Ectodermal cell (in vitro differentiated cells): Measurements from ENCODE around the gene SIRT7.
A peak's percentile ranks its signal among the peaks of the same experiment; 100 is the strongest.

ENCODE experiments used
- H3K27ac ChIP-seq: 2 replicates; pipeline ENCODE4 v1.7.0; 2013; ENCODE audit warnings: mild to moderate bottlenecking, low read depth, low read length; ENCODE audit not compliant: insufficient read depth, poor library complexity, severe bottlenecking
- H3K27me3 ChIP-seq: 2 replicates; pipeline ENCODE4 v1.7.0; 2013; ENCODE audit warnings: mild to moderate bottlenecking, low read length; ENCODE audit not compliant: insufficient read depth, control insufficient read depth, poor library complexity, severe bottlenecking
- H3K36me3 ChIP-seq: one replicate; pipeline ENCODE4 v1.7.0; 2013; ENCODE audit warnings: low read length; ENCODE audit not compliant: control insufficient read depth, insufficient read depth
- H3K4me1 ChIP-seq: one replicate; pipeline ENCODE4 v1.7.0; 2013; ENCODE audit warnings: low read length; ENCODE audit not compliant: control insufficient read depth, insufficient read depth
- H3K4me3 ChIP-seq: 2 replicates; pipeline ENCODE4 v1.7.0; 2013; ENCODE audit warnings: low read depth, low read length, control low read depth; ENCODE audit not compliant: insufficient read depth
- H3K9me3 ChIP-seq: 2 replicates; pipeline ENCODE4 v1.7.0; 2013; ENCODE audit warnings: mild to moderate bottlenecking, low read length, moderate library complexity; ENCODE audit not compliant: control insufficient read depth
- WGBS, 2 experiments: methylation state at CpG; one replicate each; pipeline ENCODE4 v1.1.7; 2013; ENCODE audit warnings: missing lambda C conversion rate in 2 of 2; 5-methylcytosine and 5-hydroxymethylcytosine counted together

The SIRT7 gene

DNA sequence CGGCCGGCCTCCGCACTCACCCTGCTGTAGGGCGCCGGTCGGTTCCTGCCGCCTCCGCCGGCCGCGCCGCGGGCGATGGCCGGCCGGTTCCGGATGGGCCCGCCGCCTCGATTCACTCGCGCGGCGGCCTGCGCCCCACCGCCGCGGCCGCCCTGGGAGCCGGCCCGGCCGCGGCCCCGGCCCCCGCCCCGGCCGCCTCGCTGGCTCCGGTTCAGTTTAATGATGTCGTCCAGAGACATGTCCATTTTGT, 26.7 kb downstream of the SIRT7 start:
- WGBS, 2 experiments: 0% methylated on average over 40 of the region's 40 CpGs
- H3K27me3 ChIP-seq: no peaks in the 10 kb centered on the region
- H3K9me3 ChIP-seq: no peaks in the 10 kb centered on the region
- H3K4me1 ChIP-seq: peaks cover 7% of the 10 kb centered on the region
- peaks cover 35% of the 10 kb centered on the region for H3K36me3 ChIP-seq
- H3K4me3 ChIP-seq: peak overlapping the region; percentile 81
- H3K27ac ChIP-seq: no peak overlapping the region

DNA sequence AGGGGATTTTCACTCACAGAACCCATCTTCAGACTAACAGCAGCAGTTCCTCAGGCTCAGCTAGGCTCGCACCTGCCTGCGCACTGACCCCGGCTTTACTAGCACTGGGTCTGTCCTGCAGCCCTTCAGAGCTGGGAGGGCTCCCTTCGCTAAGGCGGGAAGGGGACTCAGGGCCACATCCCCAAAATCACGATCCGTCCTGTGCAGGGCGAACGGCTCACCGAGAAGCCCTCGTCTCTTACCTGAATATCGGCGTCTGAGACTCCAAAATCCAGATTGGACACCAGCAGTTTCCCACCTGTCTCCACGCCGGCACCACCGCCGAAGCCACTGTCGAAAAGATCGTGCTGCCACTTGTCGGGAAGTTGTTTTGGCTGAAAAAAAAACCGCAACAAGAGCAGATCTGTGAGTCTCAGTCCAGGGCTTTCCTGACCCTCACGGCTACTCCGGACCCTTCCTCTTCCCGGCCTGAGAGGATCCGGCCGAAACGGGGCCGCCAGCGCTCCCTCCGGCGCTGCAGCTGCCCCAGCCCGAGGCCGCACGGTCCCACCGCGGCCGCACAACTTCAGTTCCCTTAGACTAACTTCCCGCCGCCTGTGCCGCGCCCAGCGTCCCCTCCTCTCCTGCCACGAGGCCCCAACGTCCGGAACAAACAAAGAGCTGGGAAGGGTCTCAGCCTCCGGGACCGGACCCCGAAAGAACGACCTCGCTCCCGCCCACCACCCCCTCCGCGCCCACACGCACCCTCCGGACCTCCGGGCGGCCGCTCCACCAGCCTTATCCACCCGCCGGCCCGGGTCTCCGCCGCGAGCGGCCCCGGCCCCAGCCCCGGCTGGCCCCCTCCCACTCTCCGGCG, 27.3 kb downstream of the SIRT7 start:
- Histone ChIP-seq H3K27me3 (no peaks in the 10 kb centered on the region), H3K36me3 (peaks cover 35% of the 10 kb centered on the region), H3K27ac (no peak overlapping the region), H3K4me3 (peak overlapping the region; percentile 81), H3K4me1 (peaks cover 7% of the 10 kb centered on the region), H3K9me3 (no peaks in the 10 kb centered on the region)
- 11 to 12% methylated on average over 69 of the region's 69 CpGs for WGBS, 2 experiments

DNA sequence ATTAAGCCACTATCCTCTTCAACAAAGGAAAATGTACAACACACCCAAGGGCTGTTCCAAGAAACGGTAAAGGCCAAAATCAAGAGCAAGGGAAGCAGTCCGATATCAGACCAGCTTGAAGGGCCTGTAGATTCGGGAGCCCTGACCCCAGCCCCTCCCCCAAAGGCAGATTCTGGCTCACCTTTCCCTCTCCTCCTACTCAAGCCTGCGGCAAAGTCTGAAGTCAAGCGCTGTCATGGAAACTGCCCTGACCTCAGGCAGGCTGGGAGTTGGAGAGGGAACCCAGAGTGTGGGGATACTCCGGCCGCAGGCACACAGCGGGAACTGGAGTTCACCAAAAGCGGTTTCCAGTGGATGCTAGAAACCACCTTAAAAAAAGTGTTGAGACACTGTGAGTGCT, 28.4 kb downstream of the SIRT7 start:
- H3K9me3 ChIP-seq: no peaks in the 10 kb centered on the region
- H3K27ac ChIP-seq: no peak overlapping the region
- H3K4me3 ChIP-seq: no peak overlapping the region
- WGBS, 2 experiments: 94 to 97% methylated on average over 9 of the region's 9 CpGs
- no peaks in the 10 kb centered on the region for H3K27me3 ChIP-seq
- H3K36me3 ChIP-seq: peaks cover 35% of the 10 kb centered on the region
- H3K4me1 ChIP-seq: peaks cover 7% of the 10 kb centered on the region

DNA sequence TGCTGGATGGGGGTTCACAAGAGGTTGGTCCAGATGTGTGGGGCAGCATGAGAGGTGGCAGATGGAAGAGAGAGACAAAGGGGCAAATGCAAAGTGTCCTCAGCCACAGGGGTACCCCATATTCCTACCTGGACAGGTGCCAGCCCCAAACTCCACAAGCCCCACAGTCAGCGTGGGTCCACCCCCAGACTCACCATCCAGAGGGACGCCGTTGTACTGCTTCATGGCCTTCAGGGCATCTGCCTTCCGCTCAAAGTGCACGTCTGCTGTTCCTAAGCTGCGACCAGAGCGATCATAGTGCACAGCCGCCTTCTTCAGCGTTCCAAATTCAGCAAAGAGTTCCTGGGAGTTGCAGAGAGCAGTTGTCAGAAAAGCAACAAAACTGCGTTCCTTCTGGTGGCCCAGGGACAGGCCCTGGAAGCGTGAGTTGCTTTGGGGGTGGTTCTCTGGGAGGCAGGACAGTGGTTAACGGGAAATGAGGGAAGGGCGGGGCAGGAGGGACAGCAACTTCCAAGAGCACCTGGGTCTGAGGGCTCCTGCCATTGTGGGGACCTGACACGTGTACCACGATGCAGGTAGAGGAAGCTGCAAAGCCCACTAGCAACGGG, 28.9 kb downstream of the SIRT7 start:
- Histone ChIP-seq H3K27ac (no peak overlapping the region), H3K9me3 (no peaks in the 10 kb centered on the region), H3K27me3 (no peaks in the 10 kb centered on the region), H3K4me3 (no peak overlapping the region), H3K36me3 (peaks cover 37% of the 10 kb centered on the region), H3K4me1 (peaks cover 7% of the 10 kb centered on the region)
- WGBS, 2 experiments: 95 to 97% methylated on average over 16 of the region's 16 CpGs

DNA sequence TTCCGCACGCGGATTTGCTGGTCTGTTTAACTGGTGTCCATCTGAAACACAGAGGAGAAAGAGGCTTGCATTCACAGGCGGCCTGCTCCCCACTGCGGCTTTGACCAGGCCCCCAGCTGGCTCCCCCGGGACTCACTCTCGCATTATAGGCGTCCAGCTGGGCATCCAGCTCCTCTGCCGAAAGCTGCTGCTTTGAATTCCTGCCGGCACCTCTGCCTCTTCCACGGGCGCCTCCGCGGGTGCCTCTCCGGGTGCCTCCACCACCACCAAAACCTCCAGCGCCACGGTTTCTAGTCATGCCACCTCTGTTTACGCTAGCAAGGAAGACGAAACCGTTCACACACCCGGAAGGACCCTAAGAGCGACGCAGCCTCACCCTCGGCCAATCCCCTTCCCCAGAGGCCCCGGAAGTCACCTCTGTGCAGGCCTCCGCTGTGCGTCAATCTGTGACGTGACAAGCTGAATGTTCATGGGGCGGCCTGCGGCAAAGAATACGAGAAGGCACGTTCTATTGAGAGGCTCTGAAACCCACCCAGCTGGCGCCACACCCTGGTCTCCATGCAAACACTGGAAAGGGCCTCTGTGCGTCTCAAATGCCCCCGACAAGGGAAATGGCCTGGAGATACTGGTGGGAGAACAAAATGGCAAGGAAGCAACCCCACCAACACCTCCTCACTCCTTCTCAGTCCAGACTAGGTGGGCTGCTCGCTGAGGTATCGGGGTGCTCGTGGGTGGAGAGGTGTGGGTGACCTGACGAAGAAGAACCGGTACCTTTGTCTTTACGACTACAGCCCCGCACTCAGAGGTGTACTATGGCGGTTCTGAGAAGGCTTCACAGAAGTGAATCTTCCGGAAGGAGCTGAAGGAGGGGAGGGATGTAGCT, 29.6 kb downstream of the SIRT7 start:
- Histone ChIP-seq H3K4me3 (no peak overlapping the region), H3K4me1 (peaks cover 7% of the 10 kb centered on the region), H3K27ac (no peak overlapping the region), H3K36me3 (peaks cover 42% of the 10 kb centered on the region), H3K9me3 (no peaks in the 10 kb centered on the region), H3K27me3 (no peaks in the 10 kb centered on the region)
- WGBS, 2 experiments: 96 to 97% methylated on average over 44 of the region's 44 CpGs

DNA sequence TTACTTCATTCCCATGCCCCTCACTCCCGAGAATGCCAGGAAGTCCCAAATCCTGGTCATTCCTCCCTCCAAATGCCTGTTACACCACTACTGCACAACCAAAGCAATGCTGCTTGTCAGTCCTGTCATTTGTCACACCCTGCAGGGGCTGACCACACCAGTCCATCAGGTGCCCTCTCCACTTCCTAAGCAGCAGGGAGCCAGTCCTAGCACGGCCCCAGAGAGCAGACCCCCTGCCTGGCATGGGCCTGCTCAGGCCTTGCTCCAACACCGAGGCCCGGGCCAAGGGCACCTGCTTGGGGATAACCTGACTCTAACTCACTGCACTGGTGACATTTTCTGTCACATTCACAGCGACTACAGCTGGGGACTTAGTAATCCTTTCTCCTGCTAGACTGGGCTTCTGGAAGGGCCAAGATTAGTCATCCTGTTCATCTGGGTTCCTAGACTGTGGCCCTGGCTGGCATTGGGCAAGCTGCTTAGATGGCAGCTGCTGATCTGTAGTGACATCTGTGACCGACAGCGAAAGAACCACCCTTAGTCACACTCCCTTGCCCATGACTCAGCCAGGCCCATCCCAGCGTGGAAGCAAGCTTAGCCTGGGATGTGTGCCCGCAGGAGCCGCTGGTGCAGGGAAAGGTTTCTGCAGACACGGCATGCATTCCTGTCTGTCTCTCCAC, 32.0 kb downstream of the SIRT7 start:
- Histone ChIP-seq H3K4me3 (no peak overlapping the region), H3K4me1 (peaks cover 7% of the 10 kb centered on the region), H3K27ac (no peak overlapping the region), H3K36me3 (peaks cover 44% of the 10 kb centered on the region), H3K9me3 (no peaks in the 10 kb centered on the region), H3K27me3 (no peaks in the 10 kb centered on the region)
- WGBS, 2 experiments: 94 to 96% methylated on average over 11 of the region's 11 CpGs

DNA sequence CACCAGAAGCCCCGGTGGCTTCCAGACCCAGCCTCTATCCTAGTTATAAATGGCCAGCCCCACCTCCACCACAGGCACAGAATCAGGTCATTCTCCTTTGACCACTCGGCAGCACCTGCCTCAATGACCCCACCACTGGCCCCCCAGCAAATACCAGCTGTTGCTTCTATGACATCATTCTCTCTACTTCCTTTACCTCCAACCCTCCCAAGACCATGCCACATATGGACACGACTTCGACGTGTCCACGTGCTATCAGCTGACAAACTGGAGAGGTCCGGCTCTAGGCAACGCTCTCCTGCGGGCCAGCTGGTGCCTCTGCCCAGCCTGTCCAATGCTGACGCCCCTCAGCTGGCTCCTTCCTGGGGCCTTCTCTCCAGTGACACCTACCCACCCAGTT, 32.5 kb downstream of the SIRT7 start:
- H3K27me3 ChIP-seq: no peaks in the 10 kb centered on the region
- H3K27ac ChIP-seq: no peak overlapping the region
- no peak overlapping the region for H3K4me3 ChIP-seq
- 94% methylated on average over 10 of the region's 10 CpGs for WGBS, 2 experiments
- H3K36me3 ChIP-seq: peaks cover 44% of the 10 kb centered on the region
- H3K9me3 ChIP-seq: no peaks in the 10 kb centered on the region
- H3K4me1 ChIP-seq: peaks cover 6% of the 10 kb centered on the region

DNA sequence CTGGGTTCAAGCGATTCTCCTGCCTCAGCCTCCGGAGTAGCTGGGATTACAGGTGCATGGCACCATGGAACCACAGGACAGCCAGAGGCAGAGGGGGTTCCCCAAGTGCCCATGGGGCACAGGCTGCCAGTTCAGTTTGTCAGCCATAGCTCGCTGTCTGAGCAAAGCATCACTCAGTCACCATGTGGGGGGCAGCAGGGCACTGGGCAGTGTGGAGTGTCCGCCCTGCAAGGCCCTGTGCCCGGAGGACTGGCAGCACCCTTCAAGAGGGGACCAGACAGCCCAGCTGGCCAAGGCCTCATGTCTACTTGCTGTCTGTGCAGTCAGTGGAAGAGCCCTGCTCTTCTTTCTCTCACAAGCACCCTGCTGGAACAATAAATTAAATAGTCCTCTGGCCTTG, 33.0 kb downstream of the SIRT7 start:
- 94 to 97% methylated on average over 5 of the region's 5 CpGs for WGBS, 2 experiments
- peaks cover 42% of the 10 kb centered on the region for H3K36me3 ChIP-seq
- H3K4me3 ChIP-seq: no peak overlapping the region
- no peaks in the 10 kb centered on the region for H3K27me3 ChIP-seq
- H3K9me3 ChIP-seq: no peaks in the 10 kb centered on the region
- no peak overlapping the region for H3K27ac ChIP-seq
- H3K4me1 ChIP-seq: peaks cover 1% of the 10 kb centered on the region

DNA sequence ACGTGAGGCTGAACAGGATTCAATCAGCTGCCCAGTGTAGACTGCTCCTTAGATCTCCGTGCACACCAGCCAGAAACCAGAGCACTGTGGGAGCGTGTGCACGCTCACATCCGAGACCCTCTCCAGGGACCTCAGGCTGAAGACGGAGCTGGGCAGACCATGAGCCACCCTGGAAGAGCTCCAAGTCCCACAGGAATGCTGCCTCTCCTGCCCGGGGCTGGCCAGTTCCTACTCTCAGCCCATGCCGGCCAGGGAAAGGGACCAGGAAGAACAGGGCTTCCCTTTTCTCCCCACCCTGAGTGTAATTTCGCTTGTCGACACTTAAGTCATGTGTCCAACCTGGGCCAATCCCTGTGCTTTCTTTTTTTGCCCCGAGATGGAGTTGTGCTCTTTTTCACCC, 33.5 kb downstream of the SIRT7 start:
- no peaks in the 10 kb centered on the region for H3K9me3 ChIP-seq
- no peaks in the 10 kb centered on the region for H3K4me1 ChIP-seq
- no peaks in the 10 kb centered on the region for H3K27me3 ChIP-seq
- no peak overlapping the region for H3K4me3 ChIP-seq
- WGBS, 2 experiments: 96% methylated on average over 11 of the region's 11 CpGs
- peaks cover 38% of the 10 kb centered on the region for H3K36me3 ChIP-seq
- H3K27ac ChIP-seq: no peak overlapping the region

DNA sequence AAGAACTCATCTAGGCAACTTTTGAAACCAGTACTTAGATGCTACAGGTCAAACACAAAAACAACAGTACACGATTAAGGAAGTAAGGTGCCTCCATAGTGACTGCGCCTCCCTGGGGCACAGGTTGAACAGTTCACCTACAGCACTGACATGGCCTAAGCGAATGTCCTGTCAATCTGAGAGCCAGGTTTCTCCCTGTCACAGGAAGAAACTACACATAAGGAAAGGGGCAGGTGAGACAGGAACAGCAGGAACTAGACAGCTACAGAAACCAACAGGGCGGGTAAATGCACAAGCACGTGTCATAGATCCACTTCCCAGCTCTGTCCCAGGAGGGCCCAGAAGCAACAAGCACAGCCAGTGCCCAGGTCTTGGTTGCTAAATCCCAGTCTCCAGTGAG, 38.9 kb downstream of the SIRT7 start:
- H3K4me1 ChIP-seq: no peaks in the 10 kb centered on the region
- WGBS, 2 experiments: 95 to 96% methylated on average over 5 of the region's 5 CpGs
- no peak overlapping the region for H3K27ac ChIP-seq
- no peaks in the 10 kb centered on the region for H3K9me3 ChIP-seq
- H3K4me3 ChIP-seq: no peak overlapping the region
- peaks cover 7% of the 10 kb centered on the region for H3K36me3 ChIP-seq
- H3K27me3 ChIP-seq: no peaks in the 10 kb centered on the region
